ENCODE measurements around the gene ATXN2.

DNA sequence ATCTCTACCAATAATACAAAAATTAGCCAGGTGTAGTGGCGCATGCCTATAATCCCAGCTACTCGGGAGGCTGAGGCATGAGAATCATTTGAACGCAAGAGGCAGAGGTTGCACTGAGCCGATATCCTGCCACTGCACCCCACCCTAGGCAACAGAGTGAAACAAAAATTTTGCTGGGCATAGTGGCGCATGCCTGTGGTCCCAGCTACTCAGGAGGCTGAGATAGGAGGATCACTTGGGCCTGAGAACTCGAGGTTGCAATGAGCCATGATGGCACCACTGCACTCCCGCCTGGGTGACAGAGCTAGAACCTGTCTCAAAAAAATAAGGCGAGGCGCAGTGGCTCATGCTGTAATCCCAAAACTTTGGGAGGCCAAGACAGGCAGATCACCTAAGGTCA is 9.5 kb downstream of the ATXN2 start:
- TF ChIP-seq, protein P1, sequence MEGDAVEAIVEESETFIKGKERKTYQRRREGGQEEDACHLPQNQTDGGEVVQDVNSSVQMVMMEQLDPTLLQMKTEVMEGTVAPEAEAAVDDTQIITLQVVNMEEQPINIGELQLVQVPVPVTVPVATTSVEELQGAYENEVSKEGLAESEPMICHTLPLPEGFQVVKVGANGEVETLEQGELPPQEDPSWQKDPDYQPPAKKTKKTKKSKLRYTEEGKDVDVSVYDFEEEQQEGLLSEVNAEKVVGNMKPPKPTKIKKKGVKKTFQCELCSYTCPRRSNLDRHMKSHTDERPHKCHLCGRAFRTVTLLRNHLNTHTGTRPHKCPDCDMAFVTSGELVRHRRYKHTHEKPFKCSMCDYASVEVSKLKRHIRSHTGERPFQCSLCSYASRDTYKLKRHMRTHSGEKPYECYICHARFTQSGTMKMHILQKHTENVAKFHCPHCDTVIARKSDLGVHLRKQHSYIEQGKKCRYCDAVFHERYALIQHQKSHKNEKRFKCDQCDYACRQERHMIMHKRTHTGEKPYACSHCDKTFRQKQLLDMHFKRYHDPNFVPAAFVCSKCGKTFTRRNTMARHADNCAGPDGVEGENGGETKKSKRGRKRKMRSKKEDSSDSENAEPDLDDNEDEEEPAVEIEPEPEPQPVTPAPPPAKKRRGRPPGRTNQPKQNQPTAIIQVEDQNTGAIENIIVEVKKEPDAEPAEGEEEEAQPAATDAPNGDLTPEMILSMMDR (IDR thresholded peaks at IDR 0.05) = no peak
- no peak for TF ChIP-seq POLR2A (IDR thresholded peaks at IDR 0.05)
